Subcutaneous adipose tissue (tissue), 4 donors: ENCODE data around the gene ZFYVE19. TPM values are rescaled to one million over a fixed set of nuclear protein-coding genes. Genes with fewer than 3 reads are reported as not detected.

Experiments
- CTCF ChIP-seq: fragments of 450-650 bp; IDR thresholded peaks from one replicate; pipeline ENCODE4 v1.5.1; 2016; ENCODE audit warnings: low read depth, mild to moderate bottlenecking, control low read depth, antibody characterized with exemption, moderate library complexity
- total RNA-seq, 4 donors: library from RNA; depleted of rRNA; stranded (reverse); fragments of >200 nt; gene quantifications; one replicate each; pipeline ENCODE4 v1.1.0, GENCODE V29; 2016

The ZFYVE19 gene
- total RNA-seq, 4 donors from 2014 or later: 16.1 to 25.5 (median 19.3) TPM

- no peak for TF ChIP-seq CTCF
Observed at GRCh38 chr15:40785164-40785563, 21.7 kb upstream of the ZFYVE19 start.

GRCh38 chr15:40785814-40786213 is 21.1 kb upstream of the ZFYVE19 start:
- no peak for TF ChIP-seq CTCF

GRCh38 chr15:40787344-40787841 is 19.5 kb upstream of the ZFYVE19 start:
- no peak for TF ChIP-seq CTCF

GRCh38 chr15:40787991-40788390 is 18.9 kb upstream of the ZFYVE19 start:
- TF ChIP-seq CTCF: no peak

GRCh38 chr15:40789119-40789518 is 17.8 kb upstream of the ZFYVE19 start:
- no peak for TF ChIP-seq CTCF

GRCh38 chr15:40789999-40790398 is 16.9 kb upstream of the ZFYVE19 start:
- no peak for TF ChIP-seq CTCF

- TF ChIP-seq CTCF: no peak
Observed at GRCh38 chr15:40790718-40791117, 16.2 kb upstream of the ZFYVE19 start.

GRCh38 chr15:40792394-40792793 is 14.5 kb upstream of the ZFYVE19 start:
- no peak for TF ChIP-seq CTCF
